ENCODE data around the gene BRD7. TPM values are rescaled to one million over a fixed set of nuclear protein-coding genes. Genes with fewer than 3 reads are reported as not detected.

Gene BRD7
- total RNA-seq, 1 experiment from 2014 or later: 66.0 TPM

GRCh38 chr16:50384500-50385135 lies 15.8 kb upstream of the BRD7 start:
- Histone ChIP-seq H3K79me2 (ENCODE audit: low read length) (no peaks in the 10 kb centered on the region), H4K20me1 (ENCODE audit: insufficient read depth, low read depth, low read length) (no peaks in the 10 kb centered on the region)

GRCh38 chr16:50381679-50382440 lies 13.1 kb upstream of the BRD7 start:
- no peak overlapping the region for H3K4me2 ChIP-seq (ENCODE audit: low read depth, low read length, poor library complexity, severe bottlenecking)
- no peak overlapping the region for H3K9ac ChIP-seq (ENCODE audit: low read length)
- no peak overlapping the region for H2AFZ ChIP-seq (ENCODE audit: low read length)

More at GRCh38 chr16:50384500-50385135, 15.8 kb upstream of the BRD7 start:
- Histone ChIP-seq H3K4me3 (ENCODE audit: low read length) (no peak overlapping the region), H3K9ac (ENCODE audit: low read length) (no peak overlapping the region), H3K36me3 (ENCODE audit: insufficient read depth, low read length) (no peaks in the 10 kb centered on the region), H3K27me3 (ENCODE audit: low read length) (no peaks in the 10 kb centered on the region; the same call in 1 of the 2 replicates), H2AFZ (ENCODE audit: low read length) (no peak overlapping the region), H3K9me2 (replicated peaks; ENCODE audit: insufficient read depth, low read length) (no peaks in the 10 kb centered on the region), H3K27ac (ENCODE audit: low read length) (no peak overlapping the region), H3K4me1 (ENCODE audit: low read length) (peaks cover 4% of the 10 kb centered on the region; the same call in 1 of the 2 replicates), H3K4me2 (ENCODE audit: low read depth, low read length, poor library complexity, severe bottlenecking) (no peak overlapping the region), H3K9me3 (ENCODE audit: low read length) (no peaks in the 10 kb centered on the region)
- DNase-seq: no peak

DNA sequence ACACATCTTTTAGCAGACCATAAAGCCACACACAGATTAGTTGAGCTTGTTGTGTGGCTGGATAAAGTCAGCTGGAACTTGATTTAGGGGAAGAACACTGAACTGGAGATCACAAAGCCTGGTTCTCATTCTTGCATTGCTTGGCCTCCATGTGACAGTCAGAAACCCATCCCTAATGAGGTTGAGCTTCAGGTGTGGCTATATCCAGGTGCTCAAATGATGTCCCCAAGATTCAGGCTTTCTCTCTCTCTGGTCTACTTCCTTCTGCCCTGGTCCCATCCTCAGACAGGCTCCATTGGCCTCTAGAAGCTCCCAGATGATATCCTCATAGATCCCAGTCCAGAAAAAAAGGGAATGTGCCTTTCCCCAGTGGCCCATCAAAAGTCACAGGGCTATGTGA lies 9.6 kb upstream of the BRD7 start:
- Histone ChIP-seq H3K4me2 (ENCODE audit: low read depth, low read length, poor library complexity, severe bottlenecking) (no peak overlapping the region), H3K27ac (ENCODE audit: low read length) (no peak overlapping the region), H4K20me1 (ENCODE audit: insufficient read depth, low read depth, low read length) (no peaks in the 10 kb centered on the region), H3K27me3 (ENCODE audit: low read length) (no peaks in the 10 kb centered on the region), H3K4me1 (ENCODE audit: low read length) (no peaks in the 10 kb centered on the region), H3K9ac (ENCODE audit: low read length) (no peak overlapping the region), H3K79me2 (ENCODE audit: low read length) (no peaks in the 10 kb centered on the region), H3K9me2 (replicated peaks; ENCODE audit: insufficient read depth, low read length) (no peaks in the 10 kb centered on the region), H3K9me3 (ENCODE audit: low read length) (no peaks in the 10 kb centered on the region), H3K4me3 (ENCODE audit: low read length) (no peak overlapping the region), H2AFZ (ENCODE audit: low read length) (no peak overlapping the region), H3K36me3 (ENCODE audit: insufficient read depth, low read length) (no peaks in the 10 kb centered on the region)
- DNase-seq: no peak

More at GRCh38 chr16:50381679-50382440, 13.1 kb upstream of the BRD7 start:
- Histone ChIP-seq H3K27ac (ENCODE audit: low read length) (no peak overlapping the region), H3K9me3 (ENCODE audit: low read length) (no peaks in the 10 kb centered on the region), H3K4me1 (ENCODE audit: low read length) (peaks cover 4% of the 10 kb centered on the region; the same call in 1 of the 2 replicates), H3K9me2 (replicated peaks; ENCODE audit: insufficient read depth, low read length) (no peaks in the 10 kb centered on the region), H3K27me3 (ENCODE audit: low read length) (no peaks in the 10 kb centered on the region; the same call in 1 of the 2 replicates), H4K20me1 (ENCODE audit: insufficient read depth, low read depth, low read length) (no peaks in the 10 kb centered on the region), H3K4me3 (ENCODE audit: low read length) (no peak overlapping the region), H3K79me2 (ENCODE audit: low read length) (no peaks in the 10 kb centered on the region), H3K36me3 (ENCODE audit: insufficient read depth, low read length) (no peaks in the 10 kb centered on the region)
- DNase-seq: no peak

DNA sequence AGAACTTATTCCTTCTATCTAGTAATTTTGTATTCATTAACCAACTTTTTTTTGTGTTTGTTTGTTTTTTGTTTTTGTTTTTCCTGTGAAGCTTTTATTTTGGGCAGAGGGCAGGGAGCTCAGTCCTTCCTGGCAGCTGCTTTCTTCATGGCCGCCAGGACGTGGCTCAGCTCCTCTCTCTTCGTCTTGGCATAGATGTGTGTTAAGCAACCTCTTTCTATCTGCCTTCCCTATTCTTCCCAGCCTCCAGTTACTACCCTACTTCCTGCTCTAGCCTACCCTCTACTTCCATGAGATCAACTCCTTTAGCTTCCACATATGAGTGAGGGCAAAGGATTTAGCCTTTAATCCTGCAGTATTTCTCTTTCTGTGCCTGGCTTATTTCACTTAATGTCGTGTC lies 8.2 kb upstream of the BRD7 start:
- Histone ChIP-seq H3K9me2 (replicated peaks; ENCODE audit: insufficient read depth, low read length) (no peaks in the 10 kb centered on the region), H3K9ac (ENCODE audit: low read length) (no peak overlapping the region), H3K27ac (ENCODE audit: low read length) (no peak overlapping the region), H3K79me2 (ENCODE audit: low read length) (no peaks in the 10 kb centered on the region), H3K9me3 (ENCODE audit: low read length) (no peaks in the 10 kb centered on the region), H3K4me3 (ENCODE audit: low read length) (no peak overlapping the region), H3K4me1 (ENCODE audit: low read length) (no peaks in the 10 kb centered on the region), H2AFZ (ENCODE audit: low read length) (no peak overlapping the region), H3K27me3 (ENCODE audit: low read length) (no peaks in the 10 kb centered on the region), H4K20me1 (ENCODE audit: insufficient read depth, low read depth, low read length) (no peaks in the 10 kb centered on the region), H3K36me3 (ENCODE audit: insufficient read depth, low read length) (no peaks in the 10 kb centered on the region), H3K4me2 (ENCODE audit: low read depth, low read length, poor library complexity, severe bottlenecking) (no peak overlapping the region)
- no peak for DNase-seq

- Histone ChIP-seq H3K27ac (ENCODE audit: low read length) (no peak overlapping the region), H3K9me3 (ENCODE audit: low read length) (no peaks in the 10 kb centered on the region), H3K9me2 (replicated peaks; ENCODE audit: insufficient read depth, low read length) (no peaks in the 10 kb centered on the region), H3K36me3 (ENCODE audit: insufficient read depth, low read length) (no peaks in the 10 kb centered on the region), H2AFZ (ENCODE audit: low read length) (no peak overlapping the region), H4K20me1 (ENCODE audit: insufficient read depth, low read depth, low read length) (no peaks in the 10 kb centered on the region), H3K4me3 (ENCODE audit: low read length) (no peak overlapping the region), H3K9ac (ENCODE audit: low read length) (no peak overlapping the region), H3K27me3 (ENCODE audit: low read length) (no peaks in the 10 kb centered on the region; the same call in 1 of the 2 replicates), H3K4me1 (ENCODE audit: low read length) (peaks cover 2% of the 10 kb centered on the region; the same call in 1 of the 2 replicates), H3K4me2 (ENCODE audit: low read depth, low read length, poor library complexity, severe bottlenecking) (no peak overlapping the region), H3K79me2 (ENCODE audit: low read length) (no peaks in the 10 kb centered on the region)
- no peak for DNase-seq
These were observed 5.0 kb upstream of the BRD7 start for GRCh38 chr16:50373780-50374179.

DNA sequence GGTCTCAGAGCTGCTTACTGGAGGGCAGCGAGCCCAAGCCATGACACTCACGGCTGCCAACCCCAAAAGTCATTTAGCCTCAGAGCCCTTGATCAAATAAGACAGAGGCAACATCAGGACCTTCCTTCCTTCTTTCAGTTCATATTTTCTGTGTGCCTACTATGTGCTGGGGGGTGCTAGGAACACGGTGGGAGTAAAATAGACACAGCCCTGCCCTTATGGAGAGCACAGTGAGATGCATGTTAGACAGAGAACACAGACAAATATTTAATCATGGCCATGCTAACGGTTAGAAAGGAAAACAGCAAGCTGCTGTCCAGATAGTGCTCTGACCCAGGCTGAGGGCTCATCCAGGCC lies 4.5 kb upstream of the BRD7 start:
- Histone ChIP-seq H3K79me2 (ENCODE audit: low read length) (peaks cover 2% of the 10 kb centered on the region), H3K4me3 (ENCODE audit: low read length) (no peak overlapping the region), H3K36me3 (ENCODE audit: insufficient read depth, low read length) (no peaks in the 10 kb centered on the region), H3K9me3 (ENCODE audit: low read length) (no peaks in the 10 kb centered on the region), H2AFZ (ENCODE audit: low read length) (no peak overlapping the region), H3K9me2 (replicated peaks; ENCODE audit: insufficient read depth, low read length) (no peaks in the 10 kb centered on the region), H3K9ac (ENCODE audit: low read length) (no peak overlapping the region), H4K20me1 (ENCODE audit: insufficient read depth, low read depth, low read length) (no peaks in the 10 kb centered on the region), H3K27me3 (ENCODE audit: low read length) (no peaks in the 10 kb centered on the region; the same call in 1 of the 2 replicates), H3K4me2 (ENCODE audit: low read depth, low read length, poor library complexity, severe bottlenecking) (no peak overlapping the region), H3K27ac (ENCODE audit: low read length) (no peak overlapping the region), H3K4me1 (ENCODE audit: low read length) (peaks cover 2% of the 10 kb centered on the region; the same call in 1 of the 2 replicates)
- no peak for DNase-seq

DNA sequence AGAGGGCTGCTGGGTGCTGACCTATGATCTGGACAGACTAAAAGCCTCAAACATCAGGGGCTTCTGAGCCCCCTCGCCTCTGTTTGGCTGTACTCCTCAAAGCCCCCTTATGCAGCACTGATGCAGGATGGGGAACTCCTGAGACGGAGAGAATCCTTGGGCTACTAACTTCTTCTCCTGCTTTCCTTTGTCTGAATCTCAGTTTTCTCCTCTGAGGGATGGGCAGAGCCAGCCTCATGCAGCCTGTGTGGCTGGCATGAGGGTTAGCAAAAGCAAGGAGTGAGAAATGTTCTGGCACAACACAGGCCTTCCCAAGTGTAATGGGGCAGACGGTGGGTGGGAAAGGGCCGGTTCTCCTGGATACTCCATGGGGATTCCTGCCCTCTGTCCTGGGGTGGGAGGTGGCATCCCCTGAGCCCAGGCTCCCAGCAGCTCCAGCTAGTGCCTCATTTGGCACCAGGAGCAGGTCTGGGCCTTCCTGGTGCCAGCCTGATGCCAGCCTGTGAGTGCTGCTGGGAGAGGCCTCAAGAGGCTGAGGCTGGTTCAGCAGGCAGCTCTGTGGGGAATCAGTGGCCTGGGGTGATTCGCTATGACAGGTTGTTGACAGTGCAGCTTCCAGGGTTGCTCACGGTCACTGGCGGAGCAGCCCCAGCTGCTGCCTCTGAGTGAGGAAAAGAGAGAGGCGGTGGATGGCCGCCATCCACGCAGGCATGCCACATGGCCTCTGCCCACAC lies 4.0 kb upstream of the BRD7 start:
- Histone ChIP-seq H3K9me3 (ENCODE audit: low read length) (no peaks in the 10 kb centered on the region), H3K79me2 (ENCODE audit: low read length) (peaks cover 7% of the 10 kb centered on the region), H3K27me3 (ENCODE audit: low read length) (no peaks in the 10 kb centered on the region; the same call in 1 of the 2 replicates), H3K27ac (ENCODE audit: low read length) (no peak overlapping the region), H3K4me2 (ENCODE audit: low read depth, low read length, poor library complexity, severe bottlenecking) (no peak overlapping the region), H3K4me3 (ENCODE audit: low read length) (no peak overlapping the region), H4K20me1 (ENCODE audit: insufficient read depth, low read depth, low read length) (peaks cover 5% of the 10 kb centered on the region; the same call in 1 of the 2 replicates), H3K36me3 (ENCODE audit: insufficient read depth, low read length) (no peaks in the 10 kb centered on the region), H3K9ac (ENCODE audit: low read length) (no peak overlapping the region), H3K9me2 (replicated peaks; ENCODE audit: insufficient read depth, low read length) (no peaks in the 10 kb centered on the region), H2AFZ (ENCODE audit: low read length) (no peak overlapping the region), H3K4me1 (ENCODE audit: low read length) (peaks cover 4% of the 10 kb centered on the region)
- DNase-seq: no peak
